IMR-90 (cell line): ENCODE results near the gene COG8. TPM values are rescaled to one million over a fixed set of nuclear protein-coding genes. Genes with fewer than 3 reads are reported as not detected.

ENCODE experiments used
- ATAC-seq: fragments of 200-7000 bp; cut with Tn5 transposase; 2 replicates; pipeline ENCODE4 v1.9.1; 2020; ENCODE audit warnings: low read depth, mild to moderate bottlenecking, moderate library complexity
- BruUV-seq: library from RNA; stranded (reverse); fragments of 400-500 nt; replicated peaks from 2 replicates; lab custom pipeline; 2021; lab: Mats Ljungman, UMichigan
- CTCF ChIA-PET: fragments of 300-600 bp; formaldehyde crosslinking; extraction: SDS; loops from one replicate; lab custom pipeline; 2021; ENCODE audit warnings: antibody characterized with exemption; lab: Yijun Ruan, JAX
- POLR2A ChIA-PET: fragments of 300-600 bp; sonication (Branson Sonifier 250); formaldehyde crosslinking; loops from one replicate; lab custom pipeline; 2022; ENCODE audit warnings: antibody characterized with exemption; ENCODE audit not compliant: unreplicated experiment; lab: Charles Lee
- DNase-seq: peaks from one replicate; pipeline ENCODE4 v3.0.0; 2013
- H2AFZ ChIP-seq: replicated peaks from 2 replicates; pipeline ENCODE3; 2013; ENCODE audit warnings: low read length, mild to moderate bottlenecking; ENCODE audit not compliant: poor library complexity
- H2AK5ac ChIP-seq: 2 replicates; pipeline ENCODE4 v1.6.1; 2013; ENCODE audit warnings: low read depth, low read length, inconsistent platforms
- H2AK9ac ChIP-seq: replicated peaks from 2 replicates; pipeline ENCODE3; 2013; ENCODE audit warnings: mild to moderate bottlenecking, low read depth, low read length, moderate library complexity; ENCODE audit not compliant: poor library complexity
- H2BK120ac ChIP-seq: 2 replicates; pipeline ENCODE4 v1.6.1; 2013; ENCODE audit warnings: low read depth, low read length, inconsistent platforms
- H2BK15ac ChIP-seq: 3 replicates; pipeline ENCODE4 v1.6.1; 2013; ENCODE audit warnings: low read depth, low read length, inconsistent platforms
- H2BK20ac ChIP-seq: 2 replicates; pipeline ENCODE4 v1.6.1; 2013; ENCODE audit warnings: low read depth, mild to moderate bottlenecking, inconsistent platforms, low read length, moderate library complexity
- H2BK5ac ChIP-seq: 2 replicates; pipeline ENCODE4 v1.6.1; 2013; ENCODE audit warnings: mild to moderate bottlenecking, low read depth, low read length, inconsistent platforms; ENCODE audit not compliant: poor library complexity, severe bottlenecking
- H3K14ac ChIP-seq: replicated peaks from 2 replicates; pipeline ENCODE4 v1.6.1; 2013; ENCODE audit warnings: low read depth, low read length, inconsistent platforms
- H3K18ac ChIP-seq: 2 replicates; pipeline ENCODE4 v1.6.1; 2013; ENCODE audit warnings: low read depth, low read length, control low read depth
- H3K23ac ChIP-seq: 2 replicates; pipeline ENCODE4 v1.6.1; 2013; ENCODE audit warnings: low read depth, low read length, inconsistent platforms
- H3K27ac ChIP-seq: 2 replicates; pipeline ENCODE4 v1.5.1; 2013; ENCODE audit warnings: mild to moderate bottlenecking, control low read depth, low read length; ENCODE audit not compliant: insufficient read depth
- H3K27me3 ChIP-seq: 2 replicates; pipeline ENCODE4 v1.6.1; 2013; ENCODE audit warnings: low read length; ENCODE audit not compliant: control insufficient read depth, insufficient read depth
- H3K36me3 ChIP-seq: 2 replicates; pipeline ENCODE4 v1.6.1; 2013; ENCODE audit warnings: low read length, mixed read lengths; ENCODE audit not compliant: control insufficient read depth, insufficient read depth
- H3K4ac ChIP-seq: 2 replicates; pipeline ENCODE4 v1.6.1; 2013; ENCODE audit warnings: low read depth, low read length, inconsistent platforms
- H3K4me1 ChIP-seq: 2 replicates; pipeline ENCODE4 v1.6.1; 2013; ENCODE audit warnings: low read length, mixed read lengths; ENCODE audit not compliant: control insufficient read depth, insufficient read depth
- H3K4me2 ChIP-seq: 2 replicates; pipeline ENCODE4 v1.6.1; 2013; ENCODE audit warnings: low read depth, mild to moderate bottlenecking, control low read depth, low read length, moderate library complexity
- H3K4me3 ChIP-seq: 2 replicates; pipeline ENCODE4 v1.5.1; 2013; ENCODE audit warnings: low read depth, mild to moderate bottlenecking, control low read depth, low read length, moderate library complexity; ENCODE audit not compliant: insufficient read depth
- H3K56ac ChIP-seq: 2 replicates; pipeline ENCODE4 v1.6.1; 2013; ENCODE audit warnings: low read length, inconsistent platforms; ENCODE audit not compliant: insufficient read depth; ENCODE audit errors: extremely low read depth
- H3K79me1 ChIP-seq, 2 experiments: 2 replicates each; pipeline ENCODE4 v1.6.1; 2013; ENCODE audit warnings: low read length in 2 of 2, inconsistent platforms in 1 of 2, low read depth in 1 of 2
- H3K9ac ChIP-seq: 2 replicates; pipeline ENCODE4 v1.6.1; 2013; ENCODE audit warnings: low read depth, low read length, control low read depth
- H3K9me1 ChIP-seq: 2 replicates; pipeline ENCODE4 v1.6.1; 2013; ENCODE audit warnings: low read length, inconsistent platforms; ENCODE audit not compliant: insufficient read depth
- H3K9me3 ChIP-seq: 2 replicates; pipeline ENCODE4 v1.6.1; 2013; ENCODE audit warnings: low read length; ENCODE audit not compliant: control insufficient read depth, insufficient read depth
- H4K20me1 ChIP-seq: 2 replicates; pipeline ENCODE4 v1.6.1; 2013; ENCODE audit warnings: low read length, inconsistent platforms; ENCODE audit not compliant: insufficient read depth
- H4K5ac ChIP-seq: 2 replicates; pipeline ENCODE4 v1.6.1; 2013; ENCODE audit warnings: mild to moderate bottlenecking, low read depth, low read length, control low read depth
- H4K8ac ChIP-seq, 2 experiments: 2 replicates each; pipeline ENCODE4 v1.6.1; 2013; ENCODE audit warnings: low read depth in 2 of 2, low read length in 2 of 2, control low read depth in 1 of 2, inconsistent platforms in 1 of 2
- H4K91ac ChIP-seq: 2 replicates; pipeline ENCODE4 v1.6.1; 2013; ENCODE audit warnings: low read depth, low read length, inconsistent platforms; ENCODE audit not compliant: insufficient read depth
- BHLHE40 ChIP-seq: fragments of 150-350 bp; IDR thresholded peaks from 2 replicates; pipeline ENCODE4 v1.6.1; 2016; ENCODE audit warnings: mild to moderate bottlenecking, low read depth, low read length
- CEBPB ChIP-seq: IDR thresholded peaks from 2 replicates; pipeline ENCODE4 v1.6.1; 2012; ENCODE audit warnings: low read depth, low read length, improper control_type of control experiment
- ELK1 ChIP-seq: fragments of 150-350 bp; IDR thresholded peaks from 2 replicates; pipeline ENCODE4 v1.6.1; 2016; ENCODE audit warnings: low read depth, mild to moderate bottlenecking, low read length, moderate library complexity, borderline replicate concordance
- FOS ChIP-seq: fragments of 150-350 bp; IDR thresholded peaks from 2 replicates; pipeline ENCODE4 v1.6.1; 2016; ENCODE audit warnings: low read depth, low read length
- MAFK ChIP-seq: IDR thresholded peaks from 2 replicates; pipeline ENCODE4 v1.6.1; 2012; ENCODE audit warnings: low read depth, low read length, improper control_type of control experiment
- MAZ ChIP-seq: IDR thresholded peaks from 2 replicates; pipeline ENCODE4 v1.6.1; 2012; ENCODE audit warnings: low read depth, mild to moderate bottlenecking, low read length, improper control_type of control experiment, moderate library complexity, borderline replicate concordance
- MXI1 ChIP-seq: IDR thresholded peaks from 2 replicates; pipeline ENCODE4 v1.6.1; 2012; ENCODE audit warnings: low read depth, mild to moderate bottlenecking, low read length, moderate library complexity, borderline replicate concordance
- POLR2A ChIP-seq: IDR thresholded peaks from 2 replicates; pipeline ENCODE4 v1.6.1; 2012; ENCODE audit warnings: mild to moderate bottlenecking, low read depth, low read length
- SMC3 ChIP-seq: fragments of 150-350 bp; IDR thresholded peaks from 2 replicates; pipeline ENCODE4 v1.6.1; 2016; ENCODE audit warnings: low read depth, mild to moderate bottlenecking, antibody characterized with exemption, low read length, moderate library complexity
- USF2 ChIP-seq: fragments of 150-350 bp; IDR thresholded peaks from 2 replicates; pipeline ENCODE4 v1.6.1; 2017; ENCODE audit warnings: mild to moderate bottlenecking, antibody characterized with exemption, low read length, low read depth
- WGBS, 2 experiments: methylation state at CpG; one replicate each; pipeline versions ENCODE4 v1.1.5 to v1.1.7; 2013; ENCODE audit warnings: missing lambda C conversion rate in 2 of 2; ENCODE audit not compliant: insufficient read length in 1 of 2; ENCODE audit errors: extremely low coverage in 2 of 2; 5-methylcytosine and 5-hydroxymethylcytosine counted together
- dilution Hi-C: fragments of 300-500 bp; cut with HindIII; formaldehyde crosslinking; loops from one replicate; pipeline ENCODE4 v1.14.3; 2018; ENCODE audit warnings: low sequenced_read_pairs; ENCODE audit not compliant: unreplicated experiment
- in situ Hi-C: fragments of 300-500 bp; cut with MboI; formaldehyde crosslinking; loops from 3 replicates; pipeline ENCODE4 v1.14.3; 2019; ENCODE audit warnings: low sequenced_read_pairs, inconsistent platforms, mixed read lengths
- intact Hi-C: fragments of 100-400 bp; cut with micrococcal nuclease; formaldehyde crosslinking; loops from 2 replicates; pipeline ENCODE4 v1.10.0; 2022
- polyA plus RNA-seq, 3 experiments: library from polyadenylated mRNA; depleted of rRNA; stranded (reverse); fragments of >200 nt; gene quantifications; 2 replicates each; pipeline ENCODE4 v1.2.3, GENCODE V29; 2012; ENCODE audit warnings: low replicate concordance in 1 of 3
- total RNA-seq: library from RNA; depleted of rRNA; stranded (reverse); fragments of >200 nt; gene quantifications from 2 replicates; pipeline ENCODE4 v1.2.3, GENCODE V29; 2012

COG8 gene
- total and polyA plus RNA-seq, 2 of the 4 experiments (the other 2 are of a cell fraction): 23.4 to 26.2 TPM

GRCh38 chr16:69349536-69349935 lies 10.2 kb upstream of the COG8 start:
- Histone ChIP-seq H3K23ac (no peak overlapping the region), H4K20me1 (no peaks in the 10 kb centered on the region), H2AK5ac (no peak overlapping the region), H3K9me3 (no peaks in the 10 kb centered on the region), H3K9me1 (peaks cover 3% of the 10 kb centered on the region; the same call in 1 of the 2 replicates), H4K8ac (no peak overlapping the region), H3K79me1 (0 out of 4 replicates have a peak, but pooled peaks cover 0 to 4% of the 10 kb centered on the region in 2 experiments), H3K18ac (no peak overlapping the region), H2BK20ac (no peak overlapping the region), H3K4me1 (peaks cover 2% of the 10 kb centered on the region; the same call in 1 of the 2 replicates), H3K4me3 (no peak overlapping the region), H3K36me3 (peaks cover 5% of the 10 kb centered on the region), H2AFZ (no peak overlapping the region), H4K91ac (no peak overlapping the region), H4K5ac (no peak overlapping the region), H2AK9ac (no peak overlapping the region), H2BK15ac (no peak overlapping the region), H3K4me2 (no peak overlapping the region), H2BK5ac (no peak overlapping the region), H3K4ac (no peak overlapping the region), H3K56ac (no peak overlapping the region), H3K27ac (no peak overlapping the region), H3K9ac (no peak overlapping the region), H3K14ac (no peak overlapping the region), H3K27me3 (no peaks in the 10 kb centered on the region), H2BK120ac (no peak overlapping the region)
- intact Hi-C loops: no loop called here
- DNase-seq: no peak
- CTCF ChIA-PET: no interaction called here
- no peak for ATAC-seq
- POLR2A ChIA-PET: no interaction called here
- no TSS peak for BruUV-seq
- dilution Hi-C loops: no loop called here
- no peak for TF ChIP-seq MXI1
- TF ChIP-seq CEBPB: no peak
- TF ChIP-seq MAFK: no peak
- no peak for TF ChIP-seq SMC3
- TF ChIP-seq USF2: no peak
- TF ChIP-seq ELK1: no peak
- TF ChIP-seq MAZ: no peak
- no peak for TF ChIP-seq FOS
- TF ChIP-seq BHLHE40: no peak
- no peak for TF ChIP-seq POLR2A
- in situ Hi-C loops: no loop called here
- WGBS, 2 experiments: 87% methylated on average over 9 of the region's 10 CpGs; no CpG with 5 or more reads in 1 of the 2 experiments
